COLO829 (cell line): Measurements from ENCODE around the gene RBKS.
A peak's percentile ranks its signal among the peaks of the same experiment; 100 is the strongest.
"Not testable (repeated sequence)": the region's sequence is repeated elsewhere in the genome, so short reads cannot be mapped to it uniquely, and the experiment has no call there.

Experiments
- DNase-seq: peaks from one replicate; pipeline ENCODE4 v3.0.0; 2012; ENCODE audit warnings: low spot score

The RBKS gene

DNA sequence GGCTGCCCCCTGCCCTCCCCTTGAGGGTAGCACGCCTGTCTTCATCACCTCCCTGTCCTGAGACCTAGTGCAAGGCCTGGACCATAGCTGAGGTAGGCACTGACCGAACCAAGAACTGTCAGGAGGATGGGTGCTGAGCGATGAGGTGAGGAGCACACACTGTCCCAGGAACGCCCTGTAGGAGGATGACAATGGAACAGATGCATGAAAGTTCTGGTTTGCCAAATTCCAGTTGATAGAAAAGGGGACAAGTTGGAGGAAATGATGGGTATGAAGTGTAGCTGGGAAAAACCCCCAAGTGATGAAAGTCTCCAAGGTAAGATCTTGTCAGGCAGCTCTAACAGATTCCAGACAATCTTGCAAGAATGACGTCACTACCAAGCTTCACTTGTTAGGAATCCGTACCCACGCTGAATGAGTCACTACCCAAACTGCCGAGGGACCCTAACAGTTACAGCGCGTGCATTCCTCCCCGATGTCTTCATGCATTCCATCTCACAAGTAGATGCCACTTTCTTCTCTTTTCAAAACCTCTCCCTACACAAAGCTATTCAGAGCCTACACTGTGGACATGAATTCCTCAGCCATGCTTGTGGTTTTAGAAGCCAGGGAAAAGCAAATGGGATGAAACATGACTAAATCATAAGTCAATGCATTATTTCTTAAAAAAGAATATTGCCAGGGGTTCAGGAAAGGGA is 91.1 kb downstream of the RBKS start:
- peak; percentile 84 for DNase-seq

DNA sequence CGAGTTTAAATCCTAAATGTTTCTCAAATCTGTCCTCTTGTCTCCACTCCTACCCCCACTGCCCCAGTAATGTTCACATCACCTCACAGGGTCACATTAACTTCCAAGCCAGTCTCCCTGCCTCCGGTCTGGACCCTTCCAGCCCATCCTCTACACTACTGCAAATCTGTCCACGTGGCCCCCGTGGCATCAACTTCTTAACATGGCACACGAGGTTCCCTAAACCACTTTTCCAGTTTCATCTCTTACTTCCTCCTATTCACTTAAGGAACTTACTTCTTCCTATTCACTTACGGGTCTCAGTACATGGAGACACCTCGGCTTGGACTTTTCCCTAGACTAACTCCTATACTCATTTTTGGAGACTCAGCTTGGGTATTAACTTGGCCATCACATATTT is 91.7 kb downstream of the RBKS start:
- no peak for DNase-seq

DNA sequence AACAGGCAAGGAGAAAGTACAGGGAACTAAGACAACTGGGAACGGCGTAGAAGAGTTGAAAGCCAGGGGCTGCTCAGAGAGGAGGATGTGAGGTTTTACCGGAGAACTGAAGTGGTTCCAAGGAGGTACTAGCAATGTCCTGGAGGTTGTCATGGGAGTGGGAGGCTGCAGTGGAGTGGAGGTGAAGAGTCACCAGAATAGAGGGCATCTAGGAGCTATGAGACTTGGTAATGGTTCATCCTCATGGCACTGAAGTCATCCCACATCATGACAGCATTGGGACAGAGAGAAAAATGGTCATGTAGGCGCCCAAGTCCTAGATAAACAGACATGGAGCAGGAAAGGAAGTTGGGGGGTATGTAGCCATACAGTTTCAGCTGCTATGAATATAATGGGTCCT is 92.3 kb downstream of the RBKS start:
- no peak for DNase-seq

DNA sequence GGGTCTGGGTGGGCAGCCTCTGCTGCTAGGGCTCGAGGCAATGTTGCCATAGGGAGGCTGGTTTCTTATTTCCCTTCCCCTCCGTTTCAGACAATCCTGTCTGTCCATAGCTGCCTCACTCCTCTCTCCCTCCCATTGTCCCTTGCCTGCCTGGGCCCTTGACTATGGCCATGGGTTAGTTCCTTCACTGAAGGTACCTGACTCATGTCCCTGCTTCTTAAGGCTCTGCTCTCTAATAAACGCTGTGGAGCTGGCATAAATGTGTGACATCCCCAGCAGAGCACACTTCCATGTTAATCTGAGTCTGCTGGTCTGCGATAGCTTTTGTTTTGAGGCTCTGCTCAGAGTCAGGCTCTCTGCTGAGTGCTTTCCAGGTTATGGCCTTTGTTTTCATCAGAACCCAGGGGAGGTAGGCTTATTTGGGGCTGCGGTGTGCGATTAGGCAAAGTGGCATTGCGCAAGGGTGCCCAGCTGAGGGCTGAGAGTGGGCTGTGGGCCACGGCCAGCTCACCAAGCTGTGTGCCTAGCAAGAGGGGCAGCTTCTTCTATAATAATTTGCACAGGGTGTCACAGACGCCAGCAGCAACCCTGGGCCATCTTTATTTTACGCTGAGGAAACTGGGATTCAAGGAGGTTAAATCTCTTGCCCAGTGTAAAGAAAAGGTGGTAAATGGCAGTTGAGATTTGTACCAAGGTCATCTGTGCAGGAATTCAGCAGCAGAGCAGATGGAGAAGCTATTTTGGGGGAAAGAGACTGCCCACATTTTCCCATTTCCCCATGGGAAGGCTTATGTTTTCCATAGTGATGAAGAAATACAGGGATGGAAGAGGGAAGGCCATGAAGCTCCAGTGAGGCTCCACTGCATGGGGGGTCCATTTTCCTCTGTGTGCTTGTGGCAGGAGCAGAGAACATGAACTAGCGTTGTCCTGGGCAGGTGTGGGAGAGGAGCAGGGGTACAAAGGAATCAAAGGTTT is 93.1 kb downstream of the RBKS start:
- no peak for DNase-seq

DNA sequence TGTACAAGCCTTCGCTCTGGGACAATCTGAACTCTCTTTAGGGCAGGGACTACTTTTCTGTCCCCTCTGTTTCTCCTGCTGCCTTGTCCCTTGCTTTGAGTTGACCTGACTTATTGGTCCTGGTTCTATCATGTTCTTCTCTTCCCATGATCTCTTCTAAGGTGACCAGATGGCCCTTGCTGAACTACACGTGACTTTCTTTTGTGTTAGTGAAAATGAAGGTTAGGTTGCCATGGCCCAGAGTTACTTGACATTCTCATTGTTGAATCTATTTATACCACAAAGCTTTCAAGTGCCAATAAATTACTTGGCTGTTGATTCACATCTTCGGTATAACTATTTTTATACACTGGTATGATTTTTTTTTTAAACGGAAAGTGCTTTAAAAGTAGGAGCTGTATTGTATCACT is 94.3 kb downstream of the RBKS start:
- DNase-seq = no peak

DNA sequence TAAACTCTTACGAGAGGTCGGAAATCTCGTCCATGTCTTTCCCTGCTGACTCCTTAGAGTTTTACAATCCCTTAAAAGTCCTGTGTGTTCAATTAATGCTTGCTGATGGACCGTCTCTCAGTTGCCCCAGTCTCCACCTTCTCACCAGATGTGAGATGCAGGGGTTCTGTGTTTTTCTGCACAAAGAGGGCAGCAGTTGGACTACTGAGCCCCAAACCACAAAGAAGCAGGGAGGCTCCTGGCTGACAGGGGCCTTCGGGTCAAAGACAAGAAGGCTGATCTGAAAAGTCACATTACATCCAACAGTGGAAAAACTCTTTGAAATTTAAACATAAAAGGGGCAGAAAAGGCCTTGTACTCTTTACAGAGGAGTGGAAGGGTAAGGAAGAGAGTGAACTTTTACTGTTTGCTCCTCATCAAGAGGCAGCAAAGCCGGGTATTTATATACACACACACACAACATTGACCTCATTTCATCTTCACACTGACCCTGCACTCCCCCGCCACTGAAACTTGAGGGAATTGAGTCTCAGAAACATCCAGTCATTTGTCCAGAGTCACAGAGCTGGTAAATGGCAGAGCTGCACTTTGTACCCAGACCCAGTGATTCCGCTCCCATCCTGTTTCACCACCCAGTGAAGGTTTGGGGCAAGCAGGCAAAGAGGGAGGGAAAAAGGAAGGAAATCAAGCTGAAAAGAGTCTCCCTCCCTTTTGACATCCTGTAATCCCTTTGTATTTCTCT is 94.9 kb downstream of the RBKS start:
- no peak for DNase-seq

DNA sequence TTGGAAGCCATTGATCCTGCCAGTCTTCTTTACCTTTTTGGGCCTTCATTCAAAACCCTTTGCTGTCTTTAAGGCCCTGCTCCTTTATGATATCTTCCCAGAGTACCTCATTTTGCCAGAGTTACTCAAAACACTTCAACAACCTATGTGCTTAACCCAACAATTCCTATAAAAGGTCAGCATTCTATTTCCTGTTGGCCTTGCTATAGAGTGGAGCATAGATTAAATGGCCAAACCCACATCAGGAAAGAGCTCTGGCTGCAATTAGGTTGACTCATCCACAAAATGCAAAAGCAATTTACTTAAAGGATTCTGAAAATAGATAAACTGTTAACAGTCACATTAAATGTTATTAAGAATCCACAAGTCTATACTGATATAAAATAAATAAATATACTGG is 97.4 kb downstream of the RBKS start:
- peak; percentile 37 for DNase-seq

DNA sequence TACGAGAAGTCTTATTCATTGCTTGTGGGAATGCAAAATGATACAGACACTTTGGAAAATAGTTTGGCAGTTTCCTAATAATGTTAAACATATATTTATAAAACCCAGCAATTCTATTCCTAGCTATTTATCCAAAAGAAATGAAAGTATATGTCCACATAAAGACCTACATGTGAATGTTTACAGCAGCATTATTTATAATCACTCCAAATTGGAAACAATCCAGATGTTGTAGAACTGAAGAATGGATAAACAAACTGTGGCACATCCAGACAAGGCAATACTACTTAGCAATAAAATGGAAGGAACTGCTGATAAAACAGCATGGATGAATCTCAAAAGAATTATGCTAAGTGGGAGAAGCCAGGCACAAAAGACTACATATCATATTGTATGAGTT is 99.4 kb downstream of the RBKS start:
- DNase-seq = no peak

DNA sequence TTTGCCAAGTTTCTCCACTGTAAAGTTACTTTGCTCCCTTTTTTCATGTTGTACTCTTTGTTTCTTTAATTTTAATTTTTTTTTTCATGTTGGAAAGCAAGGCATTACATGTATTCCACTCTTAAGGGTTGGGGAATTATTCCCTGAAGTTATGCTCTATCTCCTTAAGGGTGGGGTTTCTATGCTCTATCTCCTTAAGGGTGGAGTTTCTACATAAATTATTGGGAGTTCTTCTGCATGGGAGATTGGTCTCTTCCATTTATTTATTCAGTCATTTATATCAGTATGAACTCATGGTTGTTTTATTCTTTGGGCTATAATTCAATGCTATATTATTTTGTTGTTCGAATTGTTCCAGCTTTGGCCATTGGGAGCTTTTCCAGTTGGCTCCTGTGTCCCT is 107.5 kb downstream of the RBKS start:
- DNase-seq = no peak

DNA sequence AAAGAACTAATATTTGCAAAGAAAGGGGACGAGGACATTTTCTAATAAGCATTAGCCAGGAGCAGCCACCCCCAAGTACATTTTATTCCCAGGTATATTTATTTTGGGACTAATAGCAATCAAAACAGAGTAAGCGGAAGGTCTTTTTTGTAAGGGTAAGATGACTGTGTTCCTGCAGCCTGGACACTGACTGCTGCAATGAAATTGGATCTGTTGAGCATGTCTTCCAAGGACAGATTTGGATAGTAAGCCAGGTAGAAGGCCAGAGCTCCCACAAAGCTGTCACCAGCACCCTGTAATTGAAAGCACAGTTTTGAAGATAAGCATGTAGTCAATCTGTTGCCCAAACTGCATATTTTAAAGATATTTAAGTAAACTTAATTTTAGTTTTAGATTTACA is 108.7 kb downstream of the RBKS start:
- no peak for DNase-seq

DNA sequence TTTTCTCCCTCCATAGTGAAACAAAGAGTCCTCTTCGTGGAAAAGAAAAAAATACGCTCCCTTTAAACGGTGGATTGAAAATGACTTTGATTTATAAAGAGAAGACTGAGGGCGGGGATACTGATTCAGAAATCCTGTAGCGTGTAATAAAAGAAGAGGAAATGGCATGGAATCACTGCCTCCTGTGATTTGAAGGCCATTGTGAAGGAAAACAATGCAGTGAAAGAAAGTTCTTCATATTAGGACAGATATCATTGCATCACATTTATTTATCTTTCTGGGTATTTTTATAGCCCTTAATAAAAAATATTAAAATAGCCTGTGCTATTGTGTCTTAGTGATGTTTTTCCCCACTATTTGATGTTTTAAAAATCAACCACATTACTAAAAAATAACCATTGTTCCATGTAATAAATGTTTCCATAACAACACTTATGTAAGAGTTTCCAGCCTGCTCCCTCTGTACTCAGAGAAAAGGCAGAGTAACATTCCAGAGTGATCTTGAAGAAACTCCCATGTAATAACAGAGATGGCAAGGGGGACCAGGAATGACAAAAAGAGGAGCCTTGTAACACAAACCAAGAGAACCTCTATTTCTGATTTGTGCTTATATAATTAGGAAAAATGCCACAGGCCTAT is 110.7 kb downstream of the RBKS start:
- no peak for DNase-seq

DNA sequence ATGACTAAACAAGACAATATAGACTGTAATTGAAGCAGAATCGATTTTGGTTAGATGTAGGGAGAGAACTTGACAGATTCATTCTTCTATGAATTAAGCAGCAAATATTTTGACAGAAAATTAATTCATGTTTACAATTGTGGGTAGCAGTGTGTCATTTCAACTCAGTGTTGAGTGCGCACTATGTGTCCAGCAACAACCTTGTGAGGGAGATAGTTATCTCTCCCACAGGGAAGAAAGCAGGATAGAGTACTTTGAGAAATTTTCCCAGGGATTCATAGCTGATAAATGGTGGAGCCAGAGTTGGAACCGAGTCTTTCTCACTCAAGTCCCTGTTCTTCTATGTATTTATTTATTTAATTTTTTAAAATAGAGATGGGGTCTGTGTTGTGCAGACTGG is 113.5 kb downstream of the RBKS start:
- DNase-seq = no peak

DNA sequence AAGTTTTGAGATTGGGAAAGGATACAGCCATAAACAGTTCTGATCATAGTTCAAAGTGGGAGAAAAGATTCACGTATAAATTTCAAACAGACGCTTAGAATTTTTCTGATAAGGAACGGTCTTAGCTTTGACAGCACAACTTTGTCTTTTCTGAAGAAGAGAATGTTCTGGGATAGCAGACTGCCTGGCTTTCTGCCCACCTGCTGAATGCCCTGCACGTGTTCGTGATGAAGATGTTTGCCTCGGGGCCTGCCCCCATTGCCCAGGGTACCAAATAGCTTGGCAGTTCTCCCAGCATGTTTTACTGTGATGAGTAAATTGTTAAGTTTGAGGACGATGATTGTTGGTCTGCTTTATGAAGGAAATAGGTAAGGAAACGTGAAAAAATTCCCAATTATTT is 114.1 kb downstream of the RBKS start:
- no peak for DNase-seq

DNA sequence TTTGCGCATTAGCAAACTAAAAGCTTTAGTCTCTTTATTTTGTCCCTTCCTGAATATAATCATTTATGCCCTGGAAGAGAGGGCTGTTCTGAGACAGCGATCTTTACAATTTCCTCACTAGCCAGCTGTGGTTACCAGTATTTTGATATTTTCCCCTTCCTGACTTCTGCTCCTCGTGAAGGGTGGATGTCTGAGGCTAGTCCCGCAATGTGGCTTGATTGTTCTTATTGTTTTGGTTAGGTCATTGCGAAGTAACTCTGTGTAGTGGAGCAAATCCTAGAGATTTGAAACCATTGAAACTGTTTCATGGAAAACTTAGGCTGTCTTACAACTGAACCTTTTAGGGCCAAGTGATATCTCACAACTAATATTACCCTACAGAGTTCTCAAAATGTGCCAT is 116.2 kb downstream of the RBKS start:
- no peak for DNase-seq

DNA sequence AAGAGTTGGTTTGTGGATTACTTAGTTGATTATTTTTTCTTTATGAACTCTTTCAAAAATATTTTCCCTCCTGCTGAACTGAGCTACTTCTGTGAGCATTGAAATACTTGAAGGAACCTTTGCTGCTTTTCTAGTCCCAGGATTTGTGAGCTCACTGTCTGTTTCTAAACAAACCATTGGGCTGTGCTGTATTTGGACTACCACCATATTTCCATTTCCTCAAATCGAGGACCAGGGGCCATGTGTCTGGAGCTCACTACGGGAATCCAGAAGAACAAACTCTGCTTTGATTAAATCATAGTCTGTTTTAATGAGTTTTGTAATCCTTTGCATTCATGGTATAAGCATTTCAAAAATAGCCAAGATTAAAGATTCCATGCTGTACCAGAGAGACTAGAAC is 117.4 kb downstream of the RBKS start:
- DNase-seq = no peak

DNA sequence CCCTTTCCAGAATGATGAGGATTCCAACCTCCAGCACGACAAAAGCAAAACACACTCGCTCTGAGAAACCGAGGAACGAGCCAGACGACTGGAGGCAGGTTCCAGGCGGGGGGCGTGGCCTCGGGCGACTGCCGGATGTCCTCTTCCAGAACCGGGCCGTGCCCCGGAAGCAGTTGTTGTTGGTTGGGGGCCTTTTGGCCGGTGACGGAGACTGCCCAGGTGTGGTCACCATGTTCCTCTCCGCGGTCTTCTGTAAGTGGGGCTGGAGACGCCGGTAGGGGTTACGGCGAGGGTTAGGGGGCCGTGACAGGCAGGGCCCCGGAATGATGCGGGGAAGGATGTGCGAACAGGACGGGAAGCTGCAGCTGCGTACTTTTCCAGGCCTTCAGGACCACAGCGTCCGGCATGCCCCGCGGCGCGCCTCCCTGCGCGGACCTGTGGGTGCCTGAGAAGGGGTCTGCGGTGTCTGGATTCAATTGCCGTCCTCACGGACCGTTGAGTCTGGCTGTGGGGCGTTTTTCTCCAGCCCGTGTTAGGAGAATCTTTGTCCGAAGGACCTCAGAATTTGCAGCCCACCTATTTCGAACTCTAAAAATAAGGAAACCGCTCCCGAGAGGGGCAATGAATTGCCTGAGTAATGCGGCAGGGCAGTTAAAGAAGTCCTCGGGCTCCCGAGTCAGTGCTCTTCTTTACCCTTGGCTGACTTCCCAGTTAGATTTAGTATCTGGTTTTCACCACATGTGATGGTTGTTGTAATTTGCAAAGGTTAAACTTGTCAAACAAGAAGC is 118.4 kb downstream of the RBKS start, which contains the start of gene MRPL33:
Gene MRPL33 (plus strand): TSS at position 172 of the 788 bp plus-strand sequence. CDS start 59 bp downstream, at position 231.
- DNase-seq = peak; percentile 93

DNA sequence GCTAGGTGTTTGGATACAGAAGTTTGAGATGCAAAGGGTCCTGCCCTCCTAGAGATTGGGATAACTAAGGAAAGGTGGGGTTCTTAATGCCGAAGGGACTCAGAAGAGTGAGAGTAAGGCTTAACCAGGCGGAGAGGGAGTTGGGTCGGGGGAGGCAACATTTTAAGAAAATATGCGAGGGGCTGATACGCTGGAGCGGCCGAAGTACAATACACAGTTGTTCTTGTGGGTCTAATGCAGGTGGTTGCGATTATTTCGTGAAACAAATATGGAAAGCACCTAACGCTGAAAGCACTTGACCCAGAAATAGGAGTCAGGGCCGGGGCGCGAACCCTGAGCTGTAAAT is 119.0 kb downstream of the RBKS start:
- DNase-seq = no peak

DNA sequence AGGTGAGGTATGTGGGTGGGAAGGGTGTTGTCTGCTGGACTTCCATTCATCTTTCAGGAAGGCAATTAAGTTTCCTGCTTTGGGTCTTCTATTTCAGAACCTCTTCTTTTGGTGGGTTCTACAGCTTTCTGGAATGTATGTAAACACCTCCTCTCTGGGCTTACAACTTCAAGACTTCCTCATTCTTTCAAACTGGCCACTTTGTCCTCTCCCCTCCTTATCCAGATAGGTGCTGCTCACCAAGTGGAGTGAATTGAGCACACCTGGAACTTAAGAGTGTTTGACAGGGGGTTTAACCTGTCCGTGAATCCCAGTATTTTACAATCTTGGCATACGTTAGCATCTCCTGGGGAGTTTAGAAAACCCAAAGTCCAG is 123.9 kb downstream of the RBKS start:
- no peak for DNase-seq

DNA sequence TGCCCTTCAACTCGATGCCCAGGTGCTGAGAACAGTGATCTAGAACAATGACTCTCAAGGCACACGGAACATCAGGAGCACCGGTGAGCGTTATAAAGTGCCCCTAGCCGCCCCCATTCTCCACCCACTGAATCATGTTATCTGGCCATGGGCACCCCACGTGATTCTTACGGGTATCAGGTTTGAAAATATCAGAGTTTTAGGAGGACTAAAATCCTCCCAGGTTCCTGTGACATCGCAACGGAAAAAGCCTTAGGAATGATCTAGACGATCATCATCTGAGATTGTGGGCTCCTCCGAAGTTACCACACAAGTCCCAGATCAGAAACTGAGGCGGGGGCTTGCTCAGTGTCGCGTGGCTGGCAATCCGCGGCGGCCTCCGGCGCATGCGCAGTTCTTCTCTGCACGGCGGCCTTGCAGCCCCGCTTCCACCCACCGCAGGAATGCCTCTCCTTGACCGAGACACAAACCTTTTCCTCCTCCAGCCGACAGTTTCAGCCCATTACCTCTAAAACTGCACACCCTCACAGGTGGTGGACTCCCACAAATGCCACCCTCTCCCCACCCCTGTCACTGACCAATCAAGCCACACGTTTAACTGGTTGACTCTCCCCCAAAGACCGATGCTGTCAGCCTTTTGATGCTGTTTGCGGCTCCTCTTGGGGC is 124.4 kb downstream of the RBKS start:
- DNase-seq = no peak

DNA sequence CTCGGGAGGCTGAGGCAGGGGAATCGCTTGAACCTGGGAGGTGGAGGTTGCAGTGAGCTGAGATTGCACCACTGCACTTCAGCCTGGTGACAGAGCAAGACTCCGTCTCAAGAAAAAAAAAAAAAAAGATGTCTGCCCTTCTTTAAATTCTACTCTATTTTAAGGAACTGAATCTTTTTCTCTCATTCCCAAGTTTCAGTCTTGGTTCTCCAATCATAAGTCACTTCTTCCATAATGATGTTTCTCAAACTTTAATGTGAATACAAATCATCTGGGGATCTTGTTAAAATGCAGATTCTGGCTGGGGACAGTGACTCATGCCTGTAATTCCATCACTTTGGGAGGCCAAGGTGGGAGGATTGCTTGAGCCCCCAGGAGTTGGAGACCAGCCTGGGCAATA is 125.7 kb downstream of the RBKS start:
- DNase-seq = not testable (repeated sequence)

DNA sequence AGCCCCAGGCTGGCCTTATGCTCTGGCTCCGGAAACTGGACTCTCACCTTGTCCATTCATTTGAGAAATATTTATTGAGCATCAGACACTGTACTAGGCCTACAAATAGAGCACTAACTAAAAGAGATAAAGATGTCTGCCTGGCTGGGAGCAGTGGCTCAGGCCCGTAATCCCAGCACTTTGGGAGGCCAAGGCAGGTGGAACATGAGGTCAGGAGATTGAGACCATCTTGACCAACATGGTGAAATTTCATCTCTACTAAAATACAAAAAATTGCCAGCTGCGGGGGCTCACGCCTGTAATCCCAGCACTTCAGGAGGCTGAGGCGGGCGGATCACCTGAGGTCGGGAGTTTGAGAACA is 126.3 kb downstream of the RBKS start:
- DNase-seq = no peak
